ENCODE measurements around the gene SC5D.

SC5D gene

DNA sequence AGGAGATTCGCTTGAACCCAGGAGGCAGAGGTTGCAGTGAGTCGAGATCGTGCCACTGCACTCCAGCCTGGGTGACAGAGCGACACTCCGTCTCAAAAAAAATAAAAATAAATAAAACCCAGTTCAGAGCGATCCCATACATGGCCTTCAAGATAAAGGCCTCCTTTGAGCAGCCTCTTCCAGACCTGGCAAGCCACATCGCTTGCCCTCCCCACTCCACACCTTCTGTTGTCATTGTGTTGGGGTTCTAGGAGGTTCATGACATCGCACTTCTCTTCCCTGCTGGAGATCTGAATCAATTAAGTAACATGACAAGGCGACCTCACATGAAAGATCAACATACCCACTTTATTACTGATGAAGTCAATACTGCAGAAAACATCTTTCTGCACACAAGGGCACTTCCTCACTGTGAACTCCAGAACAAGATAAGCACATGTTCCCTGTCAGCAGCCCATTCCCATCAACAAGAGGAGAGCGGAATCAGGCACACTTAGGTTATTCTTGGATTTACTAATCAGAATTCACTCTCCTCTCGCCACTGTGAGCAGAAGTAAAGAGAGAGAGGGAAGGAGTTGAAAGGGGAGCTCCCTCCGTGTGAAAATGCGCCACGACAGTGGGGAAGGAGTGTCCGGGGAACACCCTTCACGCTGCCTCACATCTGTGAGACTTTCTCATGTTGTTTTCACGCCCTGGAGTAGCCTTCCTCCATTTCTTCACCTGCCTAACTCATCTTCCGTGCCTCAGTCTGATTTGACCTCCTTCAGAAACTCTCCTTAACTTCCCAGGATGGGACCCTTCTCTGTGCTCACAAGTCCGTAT is 38.3 kb downstream of the SC5D start:
- in situ Hi-C loops (cut with HindIII; ENCODE audit: low sequenced_read_pairs) = no loop called here

DNA sequence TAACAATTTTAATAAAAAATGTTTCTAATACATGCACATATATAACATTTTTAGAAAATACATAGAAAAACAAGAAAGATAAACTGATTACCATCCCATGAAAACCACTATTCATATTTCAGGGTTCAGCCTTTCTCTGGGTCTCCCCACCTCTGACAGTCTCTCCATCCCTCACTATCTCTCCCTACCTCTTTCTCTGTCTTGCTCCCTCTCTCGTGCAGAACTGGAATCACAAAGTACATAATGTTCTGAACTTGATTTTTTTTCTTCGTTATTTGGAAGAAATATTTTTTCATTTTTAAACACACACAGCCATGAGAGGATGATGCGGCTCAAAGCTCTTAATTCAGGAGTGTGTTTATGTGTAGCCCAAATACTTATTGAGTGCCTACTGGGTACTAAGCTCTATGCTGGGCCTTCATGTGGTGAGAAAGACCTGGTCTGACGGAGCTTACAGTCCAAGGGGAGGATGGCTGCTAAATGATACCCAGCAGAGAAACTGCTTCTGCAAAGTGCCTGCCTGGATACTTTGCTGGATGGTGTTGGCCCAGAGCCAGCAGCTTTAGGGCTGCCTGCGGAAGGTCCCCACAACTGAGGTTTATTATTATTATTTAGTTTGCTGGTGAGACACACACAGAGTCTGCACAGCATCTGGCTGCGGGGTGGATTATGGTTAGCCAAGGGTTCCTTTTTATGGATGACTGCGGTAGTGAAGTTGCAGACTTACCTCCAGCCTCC is 42.6 kb downstream of the SC5D start:
- in situ Hi-C loops (cut with HindIII; ENCODE audit: low sequenced_read_pairs) = no loop called here
- no peak for DNase-seq (ENCODE audit: low read depth, low spot score)
- H3K4me3 ChIP-seq (ENCODE audit: low read depth, low read length) = no peak overlapping the region
- peak; percentile 18 for TF ChIP-seq CTCF (IDR thresholded peaks at IDR 0.05; ENCODE audit: low read depth, low read length)

More for the DNA sequence above, 38.3 kb downstream of the SC5D start:
- H3K4me3 ChIP-seq (ENCODE audit: low read depth, low read length) = no peak overlapping the region
- no peak for TF ChIP-seq CTCF (IDR thresholded peaks at IDR 0.05; ENCODE audit: low read depth, low read length)
- no peak for DNase-seq (ENCODE audit: low read depth, low spot score)

DNA sequence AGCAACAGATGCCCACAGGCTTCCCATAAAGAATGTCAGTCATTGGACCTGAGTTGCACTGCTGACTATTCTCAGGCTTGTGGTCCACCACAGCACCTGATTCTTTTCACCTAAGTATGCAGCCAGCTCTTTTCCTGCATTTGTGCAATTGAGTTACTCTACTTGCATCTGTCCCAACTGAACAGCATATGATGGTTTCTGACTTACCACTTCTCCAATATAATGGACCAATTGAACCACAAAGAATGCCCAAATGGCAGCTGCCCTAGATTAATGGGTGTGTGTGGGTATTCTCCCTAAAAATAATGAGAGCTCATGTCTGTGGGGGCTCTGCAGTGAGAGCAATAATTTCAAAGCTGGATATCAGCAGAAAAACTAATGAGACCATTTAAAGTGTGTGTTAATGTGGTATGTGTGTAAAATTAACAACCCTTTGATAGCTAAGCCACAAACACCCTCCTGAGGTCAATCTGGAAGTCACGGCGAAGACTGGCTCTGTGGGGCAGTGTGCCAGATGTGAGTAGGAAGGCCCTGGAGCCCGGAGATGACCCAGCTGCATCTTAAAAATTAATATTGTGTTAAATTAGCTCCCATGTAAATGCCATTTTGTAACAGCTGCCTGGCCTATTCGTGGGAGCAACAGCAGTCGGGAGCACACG is 43.8 kb downstream of the SC5D start:
- H3K4me3 ChIP-seq (ENCODE audit: low read depth, low read length) = no peak overlapping the region
- no peak for TF ChIP-seq CTCF (IDR thresholded peaks at IDR 0.05; ENCODE audit: low read depth, low read length)
- DNase-seq (ENCODE audit: low read depth, low spot score) = no peak
- in situ Hi-C loops (cut with HindIII; ENCODE audit: low sequenced_read_pairs) = no loop called here

DNA sequence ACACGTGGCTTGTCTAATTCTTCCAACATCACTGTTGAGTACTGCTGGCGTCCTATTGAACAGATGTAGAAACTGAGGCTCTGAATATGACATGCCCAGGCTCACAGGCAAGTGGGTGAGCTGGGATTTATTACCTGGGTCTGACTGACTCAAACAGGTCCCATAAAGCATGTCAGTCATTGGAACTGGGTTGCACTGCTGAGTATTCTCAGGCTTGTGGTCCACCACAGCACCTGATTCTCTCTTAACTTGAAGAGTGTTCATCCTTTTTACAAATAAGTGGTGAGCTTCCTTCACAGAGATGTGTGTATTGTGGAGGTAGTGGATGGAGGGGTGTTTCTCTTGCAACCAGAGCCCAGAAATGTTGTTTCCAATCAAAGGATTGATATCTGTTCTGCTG is 44.5 kb downstream of the SC5D start:
- H3K4me3 ChIP-seq (ENCODE audit: low read depth, low read length) = no peak overlapping the region
- DNase-seq (ENCODE audit: low read depth, low spot score) = no peak
- TF ChIP-seq CTCF (IDR thresholded peaks at IDR 0.05; ENCODE audit: low read depth, low read length) = no peak
- in situ Hi-C loops (cut with HindIII; ENCODE audit: low sequenced_read_pairs) = no loop called here

- no peak overlapping the region for H3K4me3 ChIP-seq (ENCODE audit: low read depth, low read length)
- no peak for DNase-seq (ENCODE audit: low read depth, low spot score)
- in situ Hi-C loops (cut with HindIII; ENCODE audit: low sequenced_read_pairs) = no loop called here
- TF ChIP-seq CTCF (IDR thresholded peaks at IDR 0.05; ENCODE audit: low read depth, low read length) = no peak
Measured at GRCh38 chr11:121337740-121338272, 45.2 kb downstream of the SC5D start.

GRCh38 chr11:121338536-121338935 is 46.0 kb downstream of the SC5D start:
- DNase-seq (ENCODE audit: low read depth, low spot score) = no peak
- in situ Hi-C loops (cut with HindIII; ENCODE audit: low sequenced_read_pairs) = no loop called here
- no peak overlapping the region for H3K4me3 ChIP-seq (ENCODE audit: low read depth, low read length)
- no peak for TF ChIP-seq CTCF (IDR thresholded peaks at IDR 0.05; ENCODE audit: low read depth, low read length)
